ENCODE measurements around the gene TSACC. TPM values are rescaled to one million over a fixed set of nuclear protein-coding genes. Genes with fewer than 3 reads are reported as not detected.

The TSACC gene
- total and polyA plus RNA-seq, 9 of the 15 experiments (the other 6 are each of a cell fraction or from before 2014, with no cell fraction given): 0.45 to 7.4 (median 2.6) TPM

DNA sequence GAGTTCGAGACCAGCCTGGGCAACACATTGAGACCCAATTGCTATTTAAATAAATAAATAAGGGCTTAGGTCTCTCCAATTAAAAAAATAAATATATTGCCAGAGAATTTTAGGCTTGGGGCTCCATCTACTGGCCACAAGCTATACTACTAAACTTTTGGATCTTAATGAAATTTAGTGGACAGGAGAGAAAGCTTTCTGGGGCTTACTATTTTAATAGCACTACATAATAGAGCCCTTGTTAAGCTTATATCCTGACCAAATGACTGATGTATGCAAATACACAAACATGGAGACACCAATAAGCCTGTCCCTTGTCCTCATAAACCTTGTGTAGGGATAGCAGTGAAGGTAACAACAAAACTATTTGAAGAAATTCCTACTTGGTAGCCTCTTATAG lies 18.7 kb upstream of the TSACC start (continued):
- TF ChIP-seq, protein P1, sequence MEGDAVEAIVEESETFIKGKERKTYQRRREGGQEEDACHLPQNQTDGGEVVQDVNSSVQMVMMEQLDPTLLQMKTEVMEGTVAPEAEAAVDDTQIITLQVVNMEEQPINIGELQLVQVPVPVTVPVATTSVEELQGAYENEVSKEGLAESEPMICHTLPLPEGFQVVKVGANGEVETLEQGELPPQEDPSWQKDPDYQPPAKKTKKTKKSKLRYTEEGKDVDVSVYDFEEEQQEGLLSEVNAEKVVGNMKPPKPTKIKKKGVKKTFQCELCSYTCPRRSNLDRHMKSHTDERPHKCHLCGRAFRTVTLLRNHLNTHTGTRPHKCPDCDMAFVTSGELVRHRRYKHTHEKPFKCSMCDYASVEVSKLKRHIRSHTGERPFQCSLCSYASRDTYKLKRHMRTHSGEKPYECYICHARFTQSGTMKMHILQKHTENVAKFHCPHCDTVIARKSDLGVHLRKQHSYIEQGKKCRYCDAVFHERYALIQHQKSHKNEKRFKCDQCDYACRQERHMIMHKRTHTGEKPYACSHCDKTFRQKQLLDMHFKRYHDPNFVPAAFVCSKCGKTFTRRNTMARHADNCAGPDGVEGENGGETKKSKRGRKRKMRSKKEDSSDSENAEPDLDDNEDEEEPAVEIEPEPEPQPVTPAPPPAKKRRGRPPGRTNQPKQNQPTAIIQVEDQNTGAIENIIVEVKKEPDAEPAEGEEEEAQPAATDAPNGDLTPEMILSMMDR (IDR thresholded peaks at IDR 0.05 in 2 of 3, conservative IDR thresholded peaks at IDR 0.05 in 1 of 3; ENCODE audit: insufficient read depth in 2 of 3, low read depth in 1 of 3, low read length in 3 of 3): peak; percentile 25 to 55 (median 54); a peak in 4 of 6 replicates
- peak; percentile 30 to 45; a peak in 3 of 4 replicates for TF ChIP-seq RAD21 (CRISPR knock-in tag; conservative IDR thresholded peaks at IDR 0.05 in 1 of 2, IDR thresholded peaks at IDR 0.05 in 1 of 2)

DNA sequence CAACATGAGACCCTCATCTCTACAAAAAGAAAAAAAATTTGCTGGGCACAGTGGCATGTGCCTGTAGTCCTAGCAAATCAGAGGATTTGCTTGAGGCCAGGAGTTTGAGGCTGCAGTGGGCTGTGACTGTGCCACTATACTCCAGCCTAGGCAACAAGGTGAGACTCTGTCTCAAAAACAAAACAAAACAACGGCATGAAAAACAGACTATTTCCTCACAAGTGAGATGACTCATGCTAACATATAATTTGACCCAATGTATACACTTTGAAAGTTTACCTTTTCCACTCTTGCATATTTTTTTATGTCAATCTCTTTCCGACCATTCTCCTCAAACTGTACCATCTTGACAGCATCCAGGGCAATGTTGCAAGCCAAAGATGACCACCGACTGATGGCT lies 17.8 kb upstream of the TSACC start:
- no peak for FAIRE-seq
- POLR2A ChIA-PET: interaction anchor here (0.9 kb wide), 1 partner anchor 13 kb away, joined by 3 read pairs; no protein-coding TSS in a partner anchor

More for the DNA sequence above, 17.8 kb upstream of the TSACC start:
- H3K4me3 ChIP-seq: no peak overlapping the region
- ATAC-seq (no peak), DNase-seq (ENCODE audit: extremely low read depth in 1 of 4, low spot score in 3 of 4) (no peak)
- no peaks in the 10 kb centered on the region for H4K20me1 ChIP-seq (replicated peaks; ENCODE audit: control insufficient read depth, insufficient read depth, low read length)
- no peak overlapping the region for H2AFZ ChIP-seq (ENCODE audit: low read depth, low read length)
- H3K4me2 ChIP-seq (ENCODE audit: insufficient read depth, low read length): no peak overlapping the region
- in situ Hi-C loops (cut with MboI): no loop called here
- no peaks in the 10 kb centered on the region for H3K27me3 ChIP-seq (ENCODE audit: control insufficient read depth in 2 of 2, insufficient read depth in 2 of 2, low read length in 2 of 2)
- TF ChIP-seq TAL1 (IDR thresholded peaks at IDR 0.05): no peak
- TF ChIP-seq BCOR (IDR thresholded peaks at IDR 0.05): no peak
- TF ChIP-seq, protein P2, sequence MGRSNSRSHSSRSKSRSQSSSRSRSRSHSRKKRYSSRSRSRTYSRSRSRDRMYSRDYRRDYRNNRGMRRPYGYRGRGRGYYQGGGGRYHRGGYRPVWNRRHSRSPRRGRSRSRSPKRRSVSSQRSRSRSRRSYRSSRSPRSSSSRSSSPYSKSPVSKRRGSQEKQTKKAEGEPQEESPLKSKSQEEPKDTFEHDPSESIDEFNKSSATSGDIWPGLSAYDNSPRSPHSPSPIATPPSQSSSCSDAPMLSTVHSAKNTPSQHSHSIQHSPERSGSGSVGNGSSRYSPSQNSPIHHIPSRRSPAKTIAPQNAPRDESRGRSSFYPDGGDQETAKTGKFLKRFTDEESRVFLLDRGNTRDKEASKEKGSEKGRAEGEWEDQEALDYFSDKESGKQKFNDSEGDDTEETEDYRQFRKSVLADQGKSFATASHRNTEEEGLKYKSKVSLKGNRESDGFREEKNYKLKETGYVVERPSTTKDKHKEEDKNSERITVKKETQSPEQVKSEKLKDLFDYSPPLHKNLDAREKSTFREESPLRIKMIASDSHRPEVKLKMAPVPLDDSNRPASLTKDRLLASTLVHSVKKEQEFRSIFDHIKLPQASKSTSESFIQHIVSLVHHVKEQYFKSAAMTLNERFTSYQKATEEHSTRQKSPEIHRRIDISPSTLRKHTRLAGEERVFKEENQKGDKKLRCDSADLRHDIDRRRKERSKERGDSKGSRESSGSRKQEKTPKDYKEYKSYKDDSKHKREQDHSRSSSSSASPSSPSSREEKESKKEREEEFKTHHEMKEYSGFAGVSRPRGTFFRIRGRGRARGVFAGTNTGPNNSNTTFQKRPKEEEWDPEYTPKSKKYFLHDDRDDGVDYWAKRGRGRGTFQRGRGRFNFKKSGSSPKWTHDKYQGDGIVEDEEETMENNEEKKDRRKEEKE (IDR thresholded peaks at IDR 0.05; ENCODE audit: borderline replicate concordance in 1 of 2, control insufficient read depth in 1 of 2, low read depth in 2 of 2, low read length in 1 of 2): no peak
- no peak for TF ChIP-seq IRF2 (CRISPR knock-in tag; IDR thresholded peaks at IDR 0.05)
- TF ChIP-seq, protein P3, sequence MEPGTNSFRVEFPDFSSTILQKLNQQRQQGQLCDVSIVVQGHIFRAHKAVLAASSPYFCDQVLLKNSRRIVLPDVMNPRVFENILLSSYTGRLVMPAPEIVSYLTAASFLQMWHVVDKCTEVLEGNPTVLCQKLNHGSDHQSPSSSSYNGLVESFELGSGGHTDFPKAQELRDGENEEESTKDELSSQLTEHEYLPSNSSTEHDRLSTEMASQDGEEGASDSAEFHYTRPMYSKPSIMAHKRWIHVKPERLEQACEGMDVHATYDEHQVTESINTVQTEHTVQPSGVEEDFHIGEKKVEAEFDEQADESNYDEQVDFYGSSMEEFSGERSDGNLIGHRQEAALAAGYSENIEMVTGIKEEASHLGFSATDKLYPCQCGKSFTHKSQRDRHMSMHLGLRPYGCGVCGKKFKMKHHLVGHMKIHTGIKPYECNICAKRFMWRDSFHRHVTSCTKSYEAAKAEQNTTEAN (CRISPR knock-in tag; IDR thresholded peaks at IDR 0.05): no peak
- TF ChIP-seq ZNF133 (CRISPR knock-in tag; IDR thresholded peaks at IDR 0.05): no peak
- TF ChIP-seq SIN3A (IDR thresholded peaks at IDR 0.05; ENCODE audit: borderline replicate concordance in 2 of 2, control insufficient read depth in 1 of 2, low read depth in 2 of 2, low read length in 2 of 2): no peak
- TF ChIP-seq STAT5A (IDR thresholded peaks at IDR 0.05; ENCODE audit: borderline replicate concordance, low read length): no peak
- no peak for TF ChIP-seq ZNF217 (CRISPR knock-in tag; IDR thresholded peaks at IDR 0.05)
- no peak for TF ChIP-seq MCM2 (IDR thresholded peaks at IDR 0.05; ENCODE audit: low read depth)
- TF ChIP-seq, protein P4, sequence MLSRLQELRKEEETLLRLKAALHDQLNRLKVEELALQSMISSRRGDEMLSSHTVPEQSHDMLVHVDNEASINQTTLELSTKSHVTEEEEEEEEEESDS (CRISPR knock-in tag; IDR thresholded peaks at IDR 0.05): no peak
- TF ChIP-seq MYNN (IDR thresholded peaks at IDR 0.05): no peak
- no peak for TF ChIP-seq MYNN (CRISPR knock-in tag; IDR thresholded peaks at IDR 0.05)
- 92% methylated on average over 3 of the region's 3 CpGs for WGBS (ENCODE audit: insufficient coverage, low coverage, missing lambda C conversion rate)
- BruUV-seq (replicated peaks): no TSS peak
- H3K9ac ChIP-seq (ENCODE audit: insufficient read depth in 1 of 2, low read depth in 2 of 2, low read length in 2 of 2): no peak overlapping the region
- no peaks in the 10 kb centered on the region for H3K4me1 ChIP-seq (replicated peaks in 1 of 2; ENCODE audit: control insufficient read depth in 2 of 2, insufficient read depth in 2 of 2, low read length in 2 of 2)
- H3K9me1 ChIP-seq (ENCODE audit: control insufficient read depth, insufficient read depth, low read length): no peaks in the 10 kb centered on the region
- no peaks in the 10 kb centered on the region for H3K9me3 ChIP-seq (replicated peaks; ENCODE audit: control insufficient read depth, insufficient read depth, low read depth, low read length)
- no peaks in the 10 kb centered on the region; the same call in 2 of the 3 replicates for H3K79me2 ChIP-seq (ENCODE audit: control insufficient read depth, insufficient read depth, low read length)
- CTCF ChIA-PET (ENCODE audit: low intra/inter-chr PET ratio): interaction anchor here (1.6 to 1.8 kb wide), 2 partner anchors 174 to 230 kb away, joined by 6 to 8 read pairs; no protein-coding TSS in a partner anchor
- no peak overlapping the region for H3K27ac ChIP-seq (ENCODE audit: extremely low read depth, low read depth, low read length)
- intact Hi-C loops (cut with micrococcal nuclease): no loop called here
- peaks cover 92% of the 10 kb centered on the region for H3K36me3 ChIP-seq (ENCODE audit: control insufficient read depth, insufficient read depth, low read length)

All from K562 (cell line).